ENCODE data around the gene TIAL1. TPM values are rescaled to one million over a fixed set of nuclear protein-coding genes. Genes with fewer than 3 reads are reported as not detected.
"Not testable (repeated sequence)": the region's sequence is repeated elsewhere in the genome, so short reads cannot be mapped to it uniquely, and the experiment has no call there.

TIAL1 gene
- total RNA-seq, 1 experiment from 2014 or later = 220 TPM

GRCh38 chr10:119562097-119562496 is 34.7 kb downstream of the TIAL1 start:
- Histone ChIP-seq H3K9ac (ENCODE audit: low read length) (no peak overlapping the region), H3K4me1 (ENCODE audit: control insufficient read depth in 1 of 2, insufficient read depth in 2 of 2, low read length in 2 of 2) (no peaks in the 10 kb centered on the region), H3K79me2 (ENCODE audit: insufficient read depth, low read length) (no peaks in the 10 kb centered on the region), H3K4me3 (replicated peaks in 1 of 2; ENCODE audit: low read depth in 1 of 2, low read length in 2 of 2) (no peak overlapping the region), H3K4me2 (ENCODE audit: low read length) (no peak overlapping the region), H3K9me2 (ENCODE audit: insufficient read depth) (no peaks in the 10 kb centered on the region), H2AFZ (ENCODE audit: low read depth, low read length, poor library complexity, severe bottlenecking) (no peak overlapping the region), H3K36me3 (ENCODE audit: control insufficient read depth in 1 of 2, insufficient read depth in 2 of 2, low read length in 2 of 2) (no peaks in the 10 kb centered on the region), H3K9me3 (ENCODE audit: control insufficient read depth in 1 of 2, insufficient read depth in 1 of 2, low read depth in 1 of 2, low read length in 2 of 2) (no peaks in the 10 kb centered on the region), H4K20me1 (ENCODE audit: insufficient read depth) (no peaks in the 10 kb centered on the region), H3K27ac (ENCODE audit: low read depth, low read length) (no peak overlapping the region), H3K27me3 (ENCODE audit: insufficient read depth, low read length) (no peaks in the 10 kb centered on the region)
- POLR2A ChIA-PET = no interaction called here
- RAD21 ChIA-PET (ENCODE audit: low non-redundant PET in 1 of 2, low total read pairs in 2 of 2, uncharacterized antibody in 2 of 2, unreplicated experiment in 2 of 2) = no interaction called here
- ATAC-seq = no peak
- CTCF ChIA-PET = no interaction called here
- no peak for TF ChIP-seq ZNF274 (IDR thresholded peaks at IDR 0.05; ENCODE audit: low read depth, low read length)
- TF ChIP-seq EZH2 (IDR thresholded peaks at IDR 0.05) = no peak
- no peak for TF ChIP-seq FOSL1 (IDR thresholded peaks at IDR 0.05; ENCODE audit: low read depth)
- TF ChIP-seq, protein P1, sequence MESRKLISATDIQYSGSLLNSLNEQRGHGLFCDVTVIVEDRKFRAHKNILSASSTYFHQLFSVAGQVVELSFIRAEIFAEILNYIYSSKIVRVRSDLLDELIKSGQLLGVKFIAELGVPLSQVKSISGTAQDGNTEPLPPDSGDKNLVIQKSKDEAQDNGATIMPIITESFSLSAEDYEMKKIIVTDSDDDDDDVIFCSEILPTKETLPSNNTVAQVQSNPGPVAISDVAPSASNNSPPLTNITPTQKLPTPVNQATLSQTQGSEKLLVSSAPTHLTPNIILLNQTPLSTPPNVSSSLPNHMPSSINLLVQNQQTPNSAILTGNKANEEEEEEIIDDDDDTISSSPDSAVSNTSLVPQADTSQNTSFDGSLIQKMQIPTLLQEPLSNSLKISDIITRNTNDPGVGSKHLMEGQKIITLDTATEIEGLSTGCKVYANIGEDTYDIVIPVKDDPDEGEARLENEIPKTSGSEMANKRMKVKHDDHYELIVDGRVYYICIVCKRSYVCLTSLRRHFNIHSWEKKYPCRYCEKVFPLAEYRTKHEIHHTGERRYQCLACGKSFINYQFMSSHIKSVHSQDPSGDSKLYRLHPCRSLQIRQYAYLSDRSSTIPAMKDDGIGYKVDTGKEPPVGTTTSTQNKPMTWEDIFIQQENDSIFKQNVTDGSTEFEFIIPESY (IDR thresholded peaks at IDR 0.05; ENCODE audit: extremely low read depth, insufficient replicate concordance, low read length) = no peak
- no peak for TF ChIP-seq CTCF (IDR thresholded peaks at IDR 0.05 in 2 of 3, conservative IDR thresholded peaks at IDR 0.05 in 1 of 3; ENCODE audit: borderline replicate concordance in 1 of 3, insufficient read depth in 1 of 3, low read depth in 2 of 3, low read length in 2 of 3)
- no peak for TF ChIP-seq POLR2A (IDR thresholded peaks at IDR 0.05; ENCODE audit: borderline replicate concordance, extremely low read depth, insufficient read depth, insufficient read length)
- BruUV-seq (replicated peaks) = no TSS peak
- DNase-seq (ENCODE audit: low read depth, low spot score) = no peak
- intact Hi-C loops (cut with micrococcal nuclease) = no loop called here

DNA sequence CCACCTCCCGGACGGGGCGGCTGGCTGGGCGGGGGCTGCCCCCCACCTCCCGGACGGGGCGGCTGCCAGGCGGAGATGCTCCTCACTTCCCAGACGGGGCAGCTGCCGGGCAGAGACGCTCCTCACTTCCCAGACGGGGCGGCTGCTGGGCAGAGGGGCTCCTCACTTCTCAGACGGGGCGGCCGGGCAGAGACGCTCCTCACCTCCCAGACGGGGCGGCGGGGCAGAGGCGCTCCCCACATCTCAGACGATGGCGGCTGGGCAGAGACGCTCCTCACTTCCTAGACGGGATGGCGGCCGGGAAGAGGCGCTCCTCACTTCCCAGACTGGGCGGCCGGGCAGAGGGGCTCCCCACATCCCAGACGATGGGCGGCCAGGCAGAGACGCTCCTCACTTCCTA is 37.3 kb downstream of the TIAL1 start:
- H3K9ac ChIP-seq (ENCODE audit: low read length); BruUV-seq (replicated peaks); POLR2A ChIA-PET; H3K4me3 ChIP-seq (replicated peaks in 1 of 2; ENCODE audit: low read depth in 1 of 2, low read length in 2 of 2); H3K27ac ChIP-seq (ENCODE audit: low read depth, low read length); H3K79me2 ChIP-seq (ENCODE audit: insufficient read depth, low read length); H3K4me1 ChIP-seq (ENCODE audit: control insufficient read depth in 1 of 2, insufficient read depth in 2 of 2, low read length in 2 of 2); H3K9me2 ChIP-seq (ENCODE audit: insufficient read depth); RAD21 ChIA-PET (ENCODE audit: low non-redundant PET in 1 of 2, low total read pairs in 2 of 2, uncharacterized antibody in 2 of 2, unreplicated experiment in 2 of 2); H2AFZ ChIP-seq (ENCODE audit: low read depth, low read length, poor library complexity, severe bottlenecking); H3K36me3 ChIP-seq (ENCODE audit: control insufficient read depth in 1 of 2, insufficient read depth in 2 of 2, low read length in 2 of 2); H3K9me3 ChIP-seq (ENCODE audit: control insufficient read depth in 1 of 2, insufficient read depth in 1 of 2, low read depth in 1 of 2, low read length in 2 of 2); H4K20me1 ChIP-seq (ENCODE audit: insufficient read depth); H3K4me2 ChIP-seq (ENCODE audit: low read length); CTCF ChIA-PET; intact Hi-C loops (cut with micrococcal nuclease); H3K27me3 ChIP-seq (ENCODE audit: insufficient read depth, low read length); DNase-seq (ENCODE audit: low read depth, low spot score); ATAC-seq: not testable (repeated sequence)

- H3K9ac ChIP-seq (ENCODE audit: low read length); CTCF ChIA-PET; ATAC-seq; H3K27me3 ChIP-seq (ENCODE audit: insufficient read depth, low read length); BruUV-seq (replicated peaks); H3K9me3 ChIP-seq (ENCODE audit: control insufficient read depth in 1 of 2, insufficient read depth in 1 of 2, low read depth in 1 of 2, low read length in 2 of 2); H3K27ac ChIP-seq (ENCODE audit: low read depth, low read length); H2AFZ ChIP-seq (ENCODE audit: low read depth, low read length, poor library complexity, severe bottlenecking); H4K20me1 ChIP-seq (ENCODE audit: insufficient read depth); RAD21 ChIA-PET (ENCODE audit: low non-redundant PET in 1 of 2, low total read pairs in 2 of 2, uncharacterized antibody in 2 of 2, unreplicated experiment in 2 of 2); H3K4me3 ChIP-seq (replicated peaks in 1 of 2; ENCODE audit: low read depth in 1 of 2, low read length in 2 of 2); H3K4me1 ChIP-seq (ENCODE audit: control insufficient read depth in 1 of 2, insufficient read depth in 2 of 2, low read length in 2 of 2); H3K9me2 ChIP-seq (ENCODE audit: insufficient read depth); DNase-seq (ENCODE audit: low read depth, low spot score); H3K36me3 ChIP-seq (ENCODE audit: control insufficient read depth in 1 of 2, insufficient read depth in 2 of 2, low read length in 2 of 2); H3K4me2 ChIP-seq (ENCODE audit: low read length); H3K79me2 ChIP-seq (ENCODE audit: insufficient read depth, low read length); intact Hi-C loops (cut with micrococcal nuclease): not testable (repeated sequence)
- POLR2A ChIA-PET = interaction anchor here (0.6 kb wide), 1 partner anchor 13 kb away, joined by 6 read pairs; no protein-coding TSS in a partner anchor
Observed at GRCh38 chr10:119556081-119556480, 40.7 kb downstream of the TIAL1 start.
